Measurements from ENCODE around the gene OPCML. TPM values are rescaled to one million over a fixed set of nuclear protein-coding genes. Genes with fewer than 3 reads are reported as not detected.

OPCML gene
- total RNA-seq, 4 donors from 2014 or later: 0.33 TPM; not detected in 3

- no peaks in the 10 kb centered on the region for H3K36me3 ChIP-seq
- DNase-seq: no peak
- WGBS, 2 donors: 41 to 45% methylated on average over 12 of the region's 12 CpGs
- H3K27me3 ChIP-seq: no peaks in the 10 kb centered on the region
- no peaks in the 10 kb centered on the region for H3K4me1 ChIP-seq
- no peak overlapping the region for H3K4me3 ChIP-seq (replicated peaks in 1 of 3)
- no peaks in the 10 kb centered on the region for H3K9me3 ChIP-seq
- H3K27ac ChIP-seq: no peak overlapping the region
- intact Hi-C loops (cut with DNase I): loop anchor here (10.0 kb wide), 1 partner anchor 79 kb away; no protein-coding TSS in a partner anchor
- no peak for TF ChIP-seq POLR2A (IDR thresholded peaks at IDR 0.05)
- TF ChIP-seq, protein P1, sequence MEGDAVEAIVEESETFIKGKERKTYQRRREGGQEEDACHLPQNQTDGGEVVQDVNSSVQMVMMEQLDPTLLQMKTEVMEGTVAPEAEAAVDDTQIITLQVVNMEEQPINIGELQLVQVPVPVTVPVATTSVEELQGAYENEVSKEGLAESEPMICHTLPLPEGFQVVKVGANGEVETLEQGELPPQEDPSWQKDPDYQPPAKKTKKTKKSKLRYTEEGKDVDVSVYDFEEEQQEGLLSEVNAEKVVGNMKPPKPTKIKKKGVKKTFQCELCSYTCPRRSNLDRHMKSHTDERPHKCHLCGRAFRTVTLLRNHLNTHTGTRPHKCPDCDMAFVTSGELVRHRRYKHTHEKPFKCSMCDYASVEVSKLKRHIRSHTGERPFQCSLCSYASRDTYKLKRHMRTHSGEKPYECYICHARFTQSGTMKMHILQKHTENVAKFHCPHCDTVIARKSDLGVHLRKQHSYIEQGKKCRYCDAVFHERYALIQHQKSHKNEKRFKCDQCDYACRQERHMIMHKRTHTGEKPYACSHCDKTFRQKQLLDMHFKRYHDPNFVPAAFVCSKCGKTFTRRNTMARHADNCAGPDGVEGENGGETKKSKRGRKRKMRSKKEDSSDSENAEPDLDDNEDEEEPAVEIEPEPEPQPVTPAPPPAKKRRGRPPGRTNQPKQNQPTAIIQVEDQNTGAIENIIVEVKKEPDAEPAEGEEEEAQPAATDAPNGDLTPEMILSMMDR (IDR thresholded peaks at IDR 0.05): peak; percentile 42 to 69 (median 58)
Measured at GRCh38 chr11:133163463-133164419, 368.6 kb downstream of the OPCML start.

DNA sequence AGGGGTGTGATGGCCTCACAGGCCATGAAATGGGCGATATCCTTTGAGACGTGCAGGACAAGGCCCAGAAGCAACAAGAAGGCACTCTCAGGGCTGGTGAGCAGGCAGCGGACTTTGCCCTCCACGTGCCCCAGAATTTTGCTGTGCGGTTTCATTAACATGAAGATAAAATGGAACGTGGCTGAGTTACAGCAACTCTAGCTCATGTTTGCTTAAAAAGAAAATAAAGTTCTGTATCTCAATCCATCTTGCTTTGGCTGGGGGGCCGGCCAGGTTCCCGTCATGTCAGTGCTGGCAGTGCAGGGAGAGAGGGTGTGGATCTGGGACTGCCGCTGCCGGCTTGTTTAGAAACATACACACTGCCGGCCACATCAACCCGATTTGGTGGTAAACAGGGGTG lies 370.1 kb downstream of the OPCML start:
- no peaks in the 10 kb centered on the region for H3K9me3 ChIP-seq
- no peak for DNase-seq
- WGBS, 2 donors: 70 to 83% methylated on average over 12 of the region's 12 CpGs
- H3K36me3 ChIP-seq: no peaks in the 10 kb centered on the region
- H3K4me1 ChIP-seq: no peaks in the 10 kb centered on the region
- TF ChIP-seq, protein P1 (IDR thresholded peaks at IDR 0.05): no peak
- no peak for TF ChIP-seq POLR2A (IDR thresholded peaks at IDR 0.05)
- intact Hi-C loops (cut with DNase I): loop anchor here (10.0 kb wide), 1 partner anchor 77 kb away; no protein-coding TSS in a partner anchor
- no peaks in the 10 kb centered on the region for H3K27me3 ChIP-seq
- no peak overlapping the region for H3K27ac ChIP-seq
- H3K4me3 ChIP-seq (replicated peaks in 1 of 3): no peak overlapping the region

GRCh38 chr11:133160754-133161153 lies 371.5 kb downstream of the OPCML start:
- 92 to 93% methylated on average over 7 of the region's 7 CpGs for WGBS, 2 donors

GRCh38 chr11:133156986-133157745 lies 375.1 kb downstream of the OPCML start:
- Histone ChIP-seq H3K27me3 (peaks cover 3% of the 10 kb centered on the region), H3K4me1 (no peaks in the 10 kb centered on the region), H3K9me3 (no peaks in the 10 kb centered on the region), H3K36me3 (no peaks in the 10 kb centered on the region), H3K27ac (no peak overlapping the region), H3K4me3 (replicated peaks in 1 of 3) (no peak overlapping the region)
- TF ChIP-seq, protein P1 (IDR thresholded peaks at IDR 0.05): peak in 2 of 6 experiments; percentile 4 to 10
- TF ChIP-seq POLR2A (IDR thresholded peaks at IDR 0.05): no peak
- intact Hi-C loops (cut with DNase I): no loop called here
- WGBS, 2 donors: 44 to 48% methylated on average over 17 of the region's 17 CpGs
- DNase-seq: peak in 1 of 2 donors; percentile 10

More at GRCh38 chr11:133160754-133161153, 371.5 kb downstream of the OPCML start:
- Histone ChIP-seq H3K27me3 (peaks cover 3% of the 10 kb centered on the region), H3K4me3 (replicated peaks in 1 of 3) (no peak overlapping the region), H3K27ac (no peak overlapping the region), H3K9me3 (no peaks in the 10 kb centered on the region), H3K36me3 (no peaks in the 10 kb centered on the region), H3K4me1 (no peaks in the 10 kb centered on the region)
- no peak for DNase-seq
- intact Hi-C loops (cut with DNase I): loop anchor here (10.0 kb wide), 1 partner anchor 76 kb away; no protein-coding TSS in a partner anchor
- TF ChIP-seq, protein P1 (IDR thresholded peaks at IDR 0.05): no peak
- no peak for TF ChIP-seq POLR2A (IDR thresholded peaks at IDR 0.05)
